Measurements from ENCODE around the gene GRIK4.

The GRIK4 gene

GRCh38 chr11:120911943-120912342 lies 400.4 kb downstream of the GRIK4 start:
- no peak for DNase-seq (ENCODE audit: low read depth in 2 of 2)

- DNase-seq (ENCODE audit: low read depth in 2 of 2): no peak
Observed at GRCh38 chr11:120912504-120912903, 401.0 kb downstream of the GRIK4 start.

- no peak for DNase-seq (ENCODE audit: low read depth in 2 of 2)
Observed at GRCh38 chr11:120912915-120913314, 401.4 kb downstream of the GRIK4 start.

GRCh38 chr11:120914021-120914420 lies 402.5 kb downstream of the GRIK4 start:
- DNase-seq (ENCODE audit: low read depth in 2 of 2): no peak

- no peak for DNase-seq (ENCODE audit: low read depth in 2 of 2)
Observed at GRCh38 chr11:120914601-120915000, 403.1 kb downstream of the GRIK4 start.

- no peak for DNase-seq (ENCODE audit: low read depth in 2 of 2)
Observed at GRCh38 chr11:120917559-120918239, 406.2 kb downstream of the GRIK4 start.

GRCh38 chr11:120918257-120918656 lies 406.7 kb downstream of the GRIK4 start:
- no peak for DNase-seq (ENCODE audit: low read depth in 2 of 2)

GRCh38 chr11:120919045-120919444 lies 407.5 kb downstream of the GRIK4 start:
- no peak for DNase-seq (ENCODE audit: low read depth in 2 of 2)

GRCh38 chr11:120919566-120919965 lies 408.0 kb downstream of the GRIK4 start:
- no peak for DNase-seq (ENCODE audit: low read depth in 2 of 2)

- DNase-seq (ENCODE audit: low read depth in 2 of 2): no peak
Observed at GRCh38 chr11:120923866-120924508, 412.4 kb downstream of the GRIK4 start.

- no peak for DNase-seq (ENCODE audit: low read depth in 2 of 2)
Observed at GRCh38 chr11:120925944-120926343, 414.4 kb downstream of the GRIK4 start.

- DNase-seq (ENCODE audit: low read depth in 2 of 2): no peak
Observed at GRCh38 chr11:120928627-120929026, 417.1 kb downstream of the GRIK4 start.

- DNase-seq (ENCODE audit: low read depth in 2 of 2): no peak
Observed at GRCh38 chr11:120929090-120929489, 417.5 kb downstream of the GRIK4 start.

GRCh38 chr11:120929664-120930154 lies 418.2 kb downstream of the GRIK4 start:
- DNase-seq (ENCODE audit: low read depth in 2 of 2): no peak

- DNase-seq (ENCODE audit: low read depth in 2 of 2): no peak
Observed at GRCh38 chr11:120931057-120931779, 419.7 kb downstream of the GRIK4 start.

- no peak for DNase-seq (ENCODE audit: low read depth in 2 of 2)
Observed at GRCh38 chr11:120932305-120932915, 420.9 kb downstream of the GRIK4 start.

- no peak for DNase-seq (ENCODE audit: low read depth in 2 of 2)
Observed at GRCh38 chr11:120936356-120936755, 424.8 kb downstream of the GRIK4 start.

GRCh38 chr11:120937501-120937900 lies 426.0 kb downstream of the GRIK4 start:
- no peak for DNase-seq (ENCODE audit: low read depth in 2 of 2)

- no peak for DNase-seq (ENCODE audit: low read depth in 2 of 2)
Observed at GRCh38 chr11:120938260-120938659, 426.7 kb downstream of the GRIK4 start.

GRCh38 chr11:120940160-120940848 lies 428.8 kb downstream of the GRIK4 start:
- no peak for DNase-seq (ENCODE audit: low read depth in 2 of 2)

- no peak for DNase-seq (ENCODE audit: low read depth in 2 of 2)
Observed at GRCh38 chr11:120941000-120941399, 429.5 kb downstream of the GRIK4 start.

GRCh38 chr11:120942701-120943100 lies 431.2 kb downstream of the GRIK4 start:
- no peak for DNase-seq (ENCODE audit: low read depth in 2 of 2)

Measured in activated CD8-positive, alpha-beta memory T cell treated with anti-CD3 and anti-CD28 coated beads for 4 hours (primary cell).